Spleen (tissue), 11 donors: ENCODE results near the gene TMPRSS2. TPM values are rescaled to one million over a fixed set of nuclear protein-coding genes. Genes with fewer than 3 reads are reported as not detected.

Source experiments
- DNase-seq: peaks from one replicate; pipeline ENCODE4 v3.0.0-alpha.2; 2020
- H3K27ac ChIP-seq, 8 donors: fragments of 200-600 bp; sonication (generic) in 7 of 8; 1 replicate in 4 of 8; 2 replicates in 4 of 8; pipeline versions ENCODE4 v1.5.0 to v1.8.0; 2016 to 2021; ENCODE audit warnings: inconsistent platforms in 4 of 8, mild to moderate bottlenecking in 4 of 8, moderate library complexity in 1 of 8
- H3K27me3 ChIP-seq, 7 donors: fragments of 200-600 bp; sonication (generic) in 6 of 7; replicated peaks in 1 of 7; 1 replicate in 4 of 7; 2 replicates in 3 of 7; pipeline versions ENCODE4 v1.5.0 to v1.8.0; 2016 to 2021; ENCODE audit warnings: inconsistent platforms in 3 of 7, mild to moderate bottlenecking in 1 of 7
- H3K36me3 ChIP-seq, 6 donors: fragments of 200-600 bp; sonication (generic) in 5 of 6; 1 replicate in 4 of 6; 2 replicates in 2 of 6; pipeline versions ENCODE4 v1.5.0 to v1.8.0; 2016 to 2021; ENCODE audit warnings: inconsistent platforms in 2 of 6
- H3K4me1 ChIP-seq, 6 donors: fragments of 200-600 bp; sonication (generic) in 5 of 6; 1 replicate in 3 of 6; 2 replicates in 3 of 6; pipeline versions ENCODE4 v1.5.0 to v1.8.0; 2016 to 2021; ENCODE audit warnings: inconsistent platforms in 3 of 6
- H3K4me3 ChIP-seq, 8 donors: fragments of 200-600 bp; sonication (generic) in 7 of 8; 1 replicate in 4 of 8; 2 replicates in 4 of 8; pipeline versions ENCODE4 v1.5.0 to v1.8.0; 2016 to 2021; ENCODE audit warnings: inconsistent platforms in 4 of 8, mild to moderate bottlenecking in 4 of 8, moderate library complexity in 2 of 8
- H3K9me3 ChIP-seq, 8 donors: fragments of 200-600 bp; sonication (generic) in 7 of 8; 1 replicate in 4 of 8; 2 replicates in 4 of 8; pipeline versions ENCODE4 v1.5.0 to v1.8.0; 2016 to 2021; ENCODE audit warnings: inconsistent platforms in 4 of 8
- CTCF ChIP-seq, 11 experiments: fragments of 200-600 bp in 7 of 11; fragments of 450-650 bp in 4 of 11; sonication (generic) in 4 of 11; IDR thresholded peaks in 8 of 11; conservative IDR thresholded peaks in 3 of 11; 1 replicate in 7 of 11; 2 replicates in 4 of 11; pipeline versions ENCODE4 v1.4.0 to v1.8.0; 2016 to 2021; ENCODE audit warnings: antibody characterized with exemption in 11 of 11, inconsistent platforms in 4 of 11, mild to moderate bottlenecking in 1 of 11
- POLR2A ChIP-seq, 3 donors: fragments of 450-650 bp; IDR thresholded peaks; one replicate each; pipeline ENCODE4 v1.5.1; 2017; ENCODE audit warnings: antibody characterized with exemption in 3 of 3, mild to moderate bottlenecking in 1 of 3
- POLR2AphosphoS5 ChIP-seq, 3 donors: sonication (generic); formaldehyde crosslinking; IDR thresholded peaks; one replicate each; pipeline ENCODE4 v1.5.1; 2017; ENCODE audit warnings: antibody characterized with exemption in 3 of 3
- WGBS, 5 donors: extraction: QIAGEN DNeasy Blood & Tissue Kit in 3 of 5; methylation state at CpG; one replicate each; pipeline versions ENCODE4 v1.1.5 to v1.1.7; 2013 to 2018; 5-methylcytosine and 5-hydroxymethylcytosine counted together
- intact Hi-C: fragments of 100-400 bp; cut with DNase I; formaldehyde crosslinking; loops from one replicate; pipeline ENCODE4 v1.15.0; 2023; ENCODE audit warnings: low total_unique reads
- polyA plus RNA-seq, 3 donors: library from polyadenylated mRNA; stranded (reverse); fragments of 200-250 nt; gene quantifications; one replicate each; pipeline ENCODE4 v1.2.1, GENCODE V29; 2013
- total RNA-seq, 7 donors: library from RNA; depleted of rRNA in 3 of 7; stranded (reverse); fragments of >200 nt in 3 of 7; fragmentation: NEBNext Ultra II Directional in 4 of 7; extraction: Animal tissue kit (Norgen Biotek cat#: 25700) in 4 of 7; gene quantifications; one replicate each; pipeline versions ENCODE4 v1.1.0 to v1.2.1, GENCODE V29; 2016 to 2021
- donor health status: healthy with polysubstance abuse.
- donor health status: DM: no; HTN: no; CAD: no; lungs with moderate emphysema.
- donor health status: DM: no; HTN: no; CAD: no.
- donor health status: Bipolar disorder and iron deficiency.
- donor health status: healthy.
- donor health status: DM: no; HTN: no; CAD: no.
- donor health status: DM: yes; HTN: yes; CAD: no.

TMPRSS2 gene
- total and polyA plus RNA-seq, 10 donors = 0.06 to 0.25 (median 0.10) TPM; not detected in 5

- intact Hi-C loops = no loop called here
- H3K36me3 ChIP-seq = no peaks in the 10 kb centered on the region
- H3K4me3 ChIP-seq = no peak overlapping the region
- no peak overlapping the region for H3K27ac ChIP-seq
- H3K4me1 ChIP-seq = peaks cover 0 to 4% (median 0%) of the 10 kb centered on the region in 6 donors
- H3K9me3 ChIP-seq = no peaks in the 10 kb centered on the region
- H3K27me3 ChIP-seq = peaks cover 0 to 25% (median 0%) of the 10 kb centered on the region in 7 donors
- WGBS, 5 donors = 58 to 85% (median 75%) methylated on average over 12 of the region's 12 CpGs
- TF ChIP-seq POLR2A (IDR thresholded peaks at IDR 0.05) = no peak
- TF ChIP-seq CTCF (IDR thresholded peaks at IDR 0.05 in 8 of 11, conservative IDR thresholded peaks at IDR 0.05 in 3 of 11) = no peak
- no peak for TF ChIP-seq POLR2AphosphoS5 (IDR thresholded peaks at IDR 0.05)
- DNase-seq = peak; percentile 11
These were observed 24.5 kb downstream of the TMPRSS2 start for GRCh38 chr21:41483415-41483814.

GRCh38 chr21:41482980-41483379, 25.0 kb downstream of the TMPRSS2 start:
- Histone ChIP-seq H3K27ac (no peak overlapping the region), H3K4me3 (no peak overlapping the region), H3K9me3 (no peaks in the 10 kb centered on the region), H3K36me3 (no peaks in the 10 kb centered on the region), H3K27me3 (peaks cover 0 to 27% (median 0%) of the 10 kb centered on the region in 7 donors), H3K4me1 (peaks cover 0 to 4% (median 0%) of the 10 kb centered on the region in 6 donors)
- 80 to 90% (median 88%) methylated on average over 6 of the region's 6 CpGs for WGBS, 5 donors
- intact Hi-C loops = no loop called here
- no peak for DNase-seq
- no peak for TF ChIP-seq CTCF (IDR thresholded peaks at IDR 0.05 in 8 of 11, conservative IDR thresholded peaks at IDR 0.05 in 3 of 11)
- no peak for TF ChIP-seq POLR2A (IDR thresholded peaks at IDR 0.05)
- no peak for TF ChIP-seq POLR2AphosphoS5 (IDR thresholded peaks at IDR 0.05)

DNA sequence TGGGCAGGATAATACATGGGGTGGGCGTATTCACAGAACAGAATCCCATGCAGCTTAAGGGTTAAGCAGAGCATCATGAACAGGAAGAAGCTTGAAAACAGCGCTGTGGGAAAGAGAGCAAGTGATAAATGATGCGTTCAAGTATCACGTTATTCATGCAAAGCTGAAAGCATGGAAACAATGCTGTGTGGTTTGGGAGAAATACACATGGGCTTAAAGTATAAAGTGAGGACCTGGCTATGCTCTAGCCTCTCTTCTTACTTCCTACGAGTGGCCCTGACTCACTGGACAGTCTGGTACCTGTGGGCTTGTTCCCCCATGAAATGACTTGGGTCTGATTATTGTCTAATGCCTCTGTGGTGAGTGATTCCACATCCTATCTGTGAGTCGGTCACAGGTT, 25.7 kb downstream of the TMPRSS2 start:
- peaks cover 0 to 4% (median 0%) of the 10 kb centered on the region in 6 donors for H3K4me1 ChIP-seq
- TF ChIP-seq POLR2A (IDR thresholded peaks at IDR 0.05) (no peak), POLR2AphosphoS5 (IDR thresholded peaks at IDR 0.05) (no peak)
- H3K4me3 ChIP-seq = no peak overlapping the region
- WGBS, 5 donors = 27 to 34% (median 31%) methylated on average over 6 of the region's 6 CpGs
- H3K9me3 ChIP-seq = no peaks in the 10 kb centered on the region
- peaks cover 0 to 33% (median 0%) of the 10 kb centered on the region in 7 donors for H3K27me3 ChIP-seq
- DNase-seq = no peak
- H3K27ac ChIP-seq = no peak overlapping the region
- intact Hi-C loops = no loop called here
- H3K36me3 ChIP-seq = no peaks in the 10 kb centered on the region

- Histone ChIP-seq H3K9me3 (no peaks in the 10 kb centered on the region), H3K36me3 (no peaks in the 10 kb centered on the region), H3K4me3 (no peak overlapping the region), H3K4me1 (peaks cover 0 to 4% (median 0%) of the 10 kb centered on the region in 6 donors), H3K27ac (no peak overlapping the region), H3K27me3 (peaks cover 0 to 37% (median 0%) of the 10 kb centered on the region in 7 donors)
- 75 to 88% (median 83%) methylated on average over 8 of the region's 8 CpGs for WGBS, 5 donors
- intact Hi-C loops = no loop called here
- TF ChIP-seq POLR2A (IDR thresholded peaks at IDR 0.05) = no peak
- DNase-seq = no peak
These were observed 26.8 kb downstream of the TMPRSS2 start for GRCh38 chr21:41481191-41481590.

GRCh38 chr21:41480086-41480690, 27.8 kb downstream of the TMPRSS2 start:
- peaks cover 0 to 37% (median 0%) of the 10 kb centered on the region in 7 donors for H3K27me3 ChIP-seq
- no peaks in the 10 kb centered on the region for H3K4me1 ChIP-seq
- H3K36me3 ChIP-seq = no peaks in the 10 kb centered on the region
- H3K27ac ChIP-seq = no peak overlapping the region
- H3K4me3 ChIP-seq = no peak overlapping the region
- DNase-seq = peak; percentile 58
- intact Hi-C loops = no loop called here
- TF ChIP-seq POLR2A (IDR thresholded peaks at IDR 0.05) (no peak), CTCF (IDR thresholded peaks at IDR 0.05 in 8 of 11, conservative IDR thresholded peaks at IDR 0.05 in 3 of 11) (no peak), POLR2AphosphoS5 (IDR thresholded peaks at IDR 0.05) (no peak)
- WGBS, 5 donors = 84 to 89% (median 86%) methylated on average over 15 to 17 of the region's 17 CpGs
- H3K9me3 ChIP-seq = no peaks in the 10 kb centered on the region
